Measurements from ENCODE around the gene INPP5J. TPM values are rescaled to one million over a fixed set of nuclear protein-coding genes. Genes with fewer than 3 reads are reported as not detected.

INPP5J gene
- polyA plus RNA-seq, 3 donors, result 4.2 to 6.1 (median 5.8) TPM

Other genes with a start within 250 kb of the INPP5J start
- gene MORC2, start 154.2 kb upstream of the INPP5J start, polyA plus RNA-seq (ENCODE audit: insufficient read length in 3 of 3), result 10 to 100 TPM; 31.6 to 41.7 (median 35.2) TPM
- 100 to 1,000 TPM; 191 to 205 (median 200) TPM for gene TUG1, start 153.7 kb upstream of the INPP5J start, polyA plus RNA-seq (ENCODE audit: insufficient read length in 3 of 3)
- 10 to 100 TPM; 42.3 to 56.5 (median 47.5) TPM for gene SMTN, start 41.6 kb upstream of the INPP5J start, polyA plus RNA-seq (ENCODE audit: insufficient read length in 3 of 3)
- gene SELENOM, start 15.4 kb upstream of the INPP5J start, polyA plus RNA-seq (ENCODE audit: insufficient read length in 3 of 3), result 10 to 100 TPM in 1 of 3 donors, 1 to 10 TPM in 2; 7.6 to 13.5 (median 9.3) TPM
- gene PLA2G3, start 17.5 kb downstream of the INPP5J start, polyA plus RNA-seq (ENCODE audit: insufficient read length in 3 of 3), result under 1 TPM; 0.16 to 0.21 (median 0.19) TPM
- 10 to 100 TPM; 52.6 to 56.8 (median 53.1) TPM for gene RNF185, start 37.2 kb downstream of the INPP5J start, polyA plus RNA-seq (ENCODE audit: insufficient read length in 3 of 3)
- 10 to 100 TPM; 47.6 to 68.8 (median 67.3) TPM for gene LIMK2, start 89.3 kb downstream of the INPP5J start, polyA plus RNA-seq (ENCODE audit: insufficient read length in 3 of 3)
- 10 to 100 TPM; 11.3 to 14.9 (median 14.5) TPM for gene PIK3IP1, start 169.5 kb downstream of the INPP5J start, polyA plus RNA-seq (ENCODE audit: insufficient read length in 3 of 3)
- gene PATZ1, start 223.4 kb downstream of the INPP5J start, polyA plus RNA-seq (ENCODE audit: insufficient read length in 3 of 3), result 10 to 100 TPM; 78.5 to 84.4 (median 81.1) TPM